DND-41 (cell line): ENCODE results near the gene ARID3C.

Experiments
- ATAC-seq: fragments of 200-7000 bp; cut with Tn5 transposase; 3 replicates; pipeline ENCODE4 v1.9.1; 2021; ENCODE audit warnings: low read depth; ENCODE audit not compliant: insufficient read depth
- DNase-seq: peaks from one replicate; pipeline ENCODE4 v3.0.0-alpha.2; 2020
- H2AFZ ChIP-seq: 2 replicates; pipeline ENCODE4 v1.6.0; 2012; ENCODE audit warnings: low read depth, low read length
- H3K27ac ChIP-seq: 2 replicates; pipeline ENCODE4 v1.5.1; 2012; ENCODE audit warnings: low read length, inconsistent platforms
- H3K27me3 ChIP-seq: fragments of 200-600 bp; sonication (generic); 2 replicates; pipeline ENCODE4 v1.6.0; 2012; ENCODE audit warnings: low read length, mild to moderate bottlenecking, inconsistent platforms; ENCODE audit not compliant: insufficient read depth, poor library complexity
- H3K36me3 ChIP-seq: 2 replicates; pipeline ENCODE4 v1.5.1; 2012; ENCODE audit warnings: low read length, inconsistent platforms; ENCODE audit not compliant: insufficient read depth
- H3K4me1 ChIP-seq: 2 replicates; pipeline ENCODE4 v1.5.1; 2012; ENCODE audit warnings: mild to moderate bottlenecking, low read length; ENCODE audit not compliant: insufficient read depth
- H3K4me2 ChIP-seq: 2 replicates; pipeline ENCODE4 v1.6.0; 2012; ENCODE audit warnings: mild to moderate bottlenecking, moderate library complexity, low read length, inconsistent platforms; ENCODE audit not compliant: insufficient read depth
- H3K4me3 ChIP-seq, 2 experiments: fragments of 200-600 bp in 1 of 2; shearing (Covaris generic) in 1 of 2; 2 replicates each; pipeline ENCODE4 v1.5.1; 2012 to 2016; ENCODE audit warnings: inconsistent platforms in 2 of 2, low read length in 2 of 2, mild to moderate bottlenecking in 2 of 2, low read depth in 1 of 2, moderate library complexity in 1 of 2
- H3K79me2 ChIP-seq: 2 replicates; pipeline ENCODE4 v1.6.0; 2012; ENCODE audit warnings: low read length, inconsistent platforms; ENCODE audit not compliant: insufficient read depth
- H3K9ac ChIP-seq: 2 replicates; pipeline ENCODE4 v1.6.0; 2012; ENCODE audit warnings: low read depth, mild to moderate bottlenecking, inconsistent platforms, low read length, moderate library complexity
- H3K9me3 ChIP-seq: 2 replicates; pipeline ENCODE4 v1.5.1; 2012; ENCODE audit warnings: low read length, moderate library complexity, mild to moderate bottlenecking, inconsistent platforms; ENCODE audit not compliant: insufficient read depth, severe bottlenecking
- H4K20me1 ChIP-seq: 2 replicates; pipeline ENCODE4 v1.6.0; 2012; ENCODE audit warnings: low read length; ENCODE audit not compliant: insufficient read depth
- CTCF ChIP-seq: IDR thresholded peaks from 2 replicates; pipeline ENCODE4 v1.5.1; 2012; ENCODE audit warnings: borderline replicate concordance, low read length, moderate library complexity, mild to moderate bottlenecking; ENCODE audit not compliant: poor library complexity, severe bottlenecking; ENCODE audit errors: extremely low read depth
- EZH2 ChIP-seq: IDR thresholded peaks from 3 replicates; pipeline ENCODE4 v1.6.1; 2012; ENCODE audit warnings: borderline replicate concordance, low read depth, mild to moderate bottlenecking, moderate library complexity, low read length, inconsistent platforms; ENCODE audit not compliant: severe bottlenecking

Gene ARID3C

GRCh38 chr9:34579808-34580163 lies 49.1 kb downstream of the ARID3C start:
- no peaks in the 10 kb centered on the region for H3K79me2 ChIP-seq

GRCh38 chr9:34579104-34579807 lies 49.6 kb downstream of the ARID3C start:
- H3K27ac ChIP-seq = no peak overlapping the region
- DNase-seq = no peak
- no peak overlapping the region for H3K4me3 ChIP-seq
- H3K36me3 ChIP-seq = no peaks in the 10 kb centered on the region
- TF ChIP-seq EZH2 (no peak), CTCF (no peak)
- H3K79me2 ChIP-seq = no peaks in the 10 kb centered on the region
- peaks cover 14% of the 10 kb centered on the region for H3K27me3 ChIP-seq
- H4K20me1 ChIP-seq = no peaks in the 10 kb centered on the region
- no peak overlapping the region for H2AFZ ChIP-seq
- no peak overlapping the region for H3K9ac ChIP-seq
- no peaks in the 10 kb centered on the region for H3K4me1 ChIP-seq
- H3K9me3 ChIP-seq = no peaks in the 10 kb centered on the region
- H3K4me2 ChIP-seq = no peak overlapping the region
- ATAC-seq = no peak

More at GRCh38 chr9:34579808-34580163, 49.1 kb downstream of the ARID3C start:
- H3K9me3 ChIP-seq = no peaks in the 10 kb centered on the region
- H3K4me1 ChIP-seq = no peaks in the 10 kb centered on the region
- TF ChIP-seq EZH2 (no peak), CTCF (no peak)
- H3K36me3 ChIP-seq = no peaks in the 10 kb centered on the region
- H4K20me1 ChIP-seq = no peaks in the 10 kb centered on the region
- H3K27me3 ChIP-seq = peaks cover 16% of the 10 kb centered on the region
- H3K27ac ChIP-seq = no peak overlapping the region
- DNase-seq = no peak
- H2AFZ ChIP-seq = no peak overlapping the region
- no peak for ATAC-seq
- H3K4me2 ChIP-seq = no peak overlapping the region
- no peak overlapping the region for H3K4me3 ChIP-seq
- H3K9ac ChIP-seq = no peak overlapping the region

- Histone ChIP-seq H3K4me2 (no peak overlapping the region), H2AFZ (no peak overlapping the region), H3K9me3 (no peaks in the 10 kb centered on the region), H3K4me1 (no peaks in the 10 kb centered on the region), H3K27ac (no peak overlapping the region), H3K9ac (no peak overlapping the region), H3K36me3 (no peaks in the 10 kb centered on the region), H4K20me1 (no peaks in the 10 kb centered on the region), H3K27me3 (peaks cover 13% of the 10 kb centered on the region), H3K79me2 (no peaks in the 10 kb centered on the region), H3K4me3 (no peak overlapping the region)
- no peak for DNase-seq
- no peak for TF ChIP-seq EZH2
- no peak for TF ChIP-seq CTCF
- no peak for ATAC-seq
These were observed 50.4 kb downstream of the ARID3C start for GRCh38 chr9:34578241-34579103.
